ENCODE data around the gene ZNF654. TPM values are rescaled to one million over a fixed set of nuclear protein-coding genes. Genes with fewer than 3 reads are reported as not detected.

The ZNF654 gene
- total and polyA plus RNA-seq, 2 experiments from 2014 or later: 14.3 to 15.8 TPM

GRCh38 chr3:88147261-88147660 lies 88.2 kb downstream of the ZNF654 start:
- Histone ChIP-seq H3K9ac (no peak overlapping the region), H3K4me3 (no peak overlapping the region), H3K27me3 (replicated peaks; ENCODE audit: insufficient read depth) (no peaks in the 10 kb centered on the region), H3K27ac (no peak overlapping the region), H3K79me2 (ENCODE audit: insufficient read depth) (peaks cover 51% of the 10 kb centered on the region), H3K9me3 (ENCODE audit: low read depth) (no peaks in the 10 kb centered on the region), H2AFZ (no peak overlapping the region), H3K9me2 (ENCODE audit: insufficient read depth) (no peaks in the 10 kb centered on the region), H3K36me3 (ENCODE audit: low read depth) (0 out of 2 replicates have a peak, but pooled peaks cover 8% of the 10 kb centered on the region), H3F3A (ENCODE audit: insufficient read depth) (peaks cover 28% of the 10 kb centered on the region), H3K4me1 (ENCODE audit: insufficient read depth) (peaks cover 20% of the 10 kb centered on the region), H3K4me2 (ENCODE audit: unreplicated experiment) (no peak overlapping the region), H4K20me1 (ENCODE audit: insufficient read depth) (no peaks in the 10 kb centered on the region)
- TF ChIP-seq EZH2phosphoT487 (IDR thresholded peaks at IDR 0.05; ENCODE audit: insufficient read depth, low read depth): no peak
- TF ChIP-seq EZH2 (IDR thresholded peaks at IDR 0.05; ENCODE audit: insufficient read depth, poor library complexity, severe bottlenecking): no peak
- no peak for DNase-seq
- in situ Hi-C loops (cut with MboI): no loop called here

GRCh38 chr3:88148651-88149050 lies 89.6 kb downstream of the ZNF654 start:
- peaks cover 20% of the 10 kb centered on the region; the same call in 1 of the 2 replicates for H3F3A ChIP-seq (ENCODE audit: insufficient read depth)
- no peak for DNase-seq
- peak overlapping the region; percentile 86 for H3K27ac ChIP-seq
- peak overlapping the region; percentile 99 for H3K4me3 ChIP-seq
- H3K4me1 ChIP-seq (ENCODE audit: insufficient read depth): peaks cover 13% of the 10 kb centered on the region
- no peaks in the 10 kb centered on the region for H3K9me3 ChIP-seq (ENCODE audit: low read depth)
- peak overlapping the region; percentile 100 for H3K4me2 ChIP-seq (ENCODE audit: unreplicated experiment)
- 0 out of 2 replicates have a peak, but pooled peaks cover 3% of the 10 kb centered on the region for H3K36me3 ChIP-seq (ENCODE audit: low read depth)
- H3K9ac ChIP-seq: peak overlapping the region; percentile 96
- TF ChIP-seq EZH2phosphoT487 (IDR thresholded peaks at IDR 0.05; ENCODE audit: insufficient read depth, low read depth) (no peak), EZH2 (IDR thresholded peaks at IDR 0.05; ENCODE audit: insufficient read depth, poor library complexity, severe bottlenecking) (no peak)
- in situ Hi-C loops (cut with MboI): no loop called here
- no peaks in the 10 kb centered on the region for H4K20me1 ChIP-seq (ENCODE audit: insufficient read depth)
- no peaks in the 10 kb centered on the region for H3K27me3 ChIP-seq (replicated peaks; ENCODE audit: insufficient read depth)
- peaks cover 57% of the 10 kb centered on the region for H3K79me2 ChIP-seq (ENCODE audit: insufficient read depth)
- peak overlapping the region; percentile 97 for H2AFZ ChIP-seq
- WGBS, 2 experiments (ENCODE audit: low coverage in 1 of 2, low lambda C conversion rate in 2 of 2, missing lambda C conversion rate in 2 of 2): 67 to 69% methylated on average over 17 of the region's 17 CpGs
- H3K9me2 ChIP-seq (ENCODE audit: insufficient read depth): no peaks in the 10 kb centered on the region

- H3K27ac ChIP-seq: peak overlapping the region; percentile 86
- H3K9me3 ChIP-seq (ENCODE audit: low read depth): no peaks in the 10 kb centered on the region
- peak; percentile 68 for DNase-seq
- peaks cover 20% of the 10 kb centered on the region; the same call in 1 of the 2 replicates for H3F3A ChIP-seq (ENCODE audit: insufficient read depth)
- H3K79me2 ChIP-seq (ENCODE audit: insufficient read depth): peaks cover 58% of the 10 kb centered on the region
- peak overlapping the region; percentile 96 for H3K9ac ChIP-seq
- H3K4me1 ChIP-seq (ENCODE audit: insufficient read depth): peaks cover 13% of the 10 kb centered on the region
- TF ChIP-seq EZH2phosphoT487 (IDR thresholded peaks at IDR 0.05; ENCODE audit: insufficient read depth, low read depth): no peak
- TF ChIP-seq EZH2 (IDR thresholded peaks at IDR 0.05; ENCODE audit: insufficient read depth, poor library complexity, severe bottlenecking): no peak
- in situ Hi-C loops (cut with MboI): no loop called here
- peak overlapping the region; percentile 97 for H2AFZ ChIP-seq
- 1% methylated on average over 16 of the region's 16 CpGs for WGBS, 2 experiments (ENCODE audit: low coverage in 1 of 2, low lambda C conversion rate in 2 of 2, missing lambda C conversion rate in 2 of 2)
- H3K4me2 ChIP-seq (ENCODE audit: unreplicated experiment): peak overlapping the region; percentile 100
- H3K36me3 ChIP-seq (ENCODE audit: low read depth): 0 out of 2 replicates have a peak, but pooled peaks cover 4% of the 10 kb centered on the region
- no peaks in the 10 kb centered on the region for H4K20me1 ChIP-seq (ENCODE audit: insufficient read depth)
- H3K4me3 ChIP-seq: peak overlapping the region; percentile 99
- H3K9me2 ChIP-seq (ENCODE audit: insufficient read depth): no peaks in the 10 kb centered on the region
- no peaks in the 10 kb centered on the region for H3K27me3 ChIP-seq (replicated peaks; ENCODE audit: insufficient read depth)
Observed at GRCh38 chr3:88149101-88149508, 90.0 kb downstream of the ZNF654 start.

- TF ChIP-seq EZH2 (IDR thresholded peaks at IDR 0.05; ENCODE audit: insufficient read depth, poor library complexity, severe bottlenecking): no peak
- no peak for TF ChIP-seq EZH2phosphoT487 (IDR thresholded peaks at IDR 0.05; ENCODE audit: insufficient read depth, low read depth)
- in situ Hi-C loops (cut with MboI): no loop called here
Observed at GRCh38 chr3:88149509-88150362, 90.7 kb downstream of the ZNF654 start, which contains the start of gene C3orf38. Gene C3orf38 (plus strand): TSS chr3:88149959. CDS start chr3:88150053, 94 bp downstream.

More at GRCh38 chr3:88149509-88150362, 90.7 kb downstream of the ZNF654 start, which contains the start of gene C3orf38:
- Histone ChIP-seq H3F3A (ENCODE audit: insufficient read depth) (peaks cover 15% of the 10 kb centered on the region; the same call in 1 of the 2 replicates), H3K9me3 (ENCODE audit: low read depth) (no peaks in the 10 kb centered on the region), H2AFZ (peak within 1 kb of the TSS; percentile 97), H3K4me3 (peak within 1 kb of the TSS; percentile 99), H4K20me1 (ENCODE audit: insufficient read depth) (no peaks in the 10 kb centered on the region), H3K36me3 (ENCODE audit: low read depth) (peaks cover 7% of the 10 kb centered on the region; the same call in 1 of the 2 replicates), H3K9me2 (ENCODE audit: insufficient read depth) (no peaks in the 10 kb centered on the region), H3K27ac (peak within 1 kb of the TSS; percentile 86), H3K79me2 (ENCODE audit: insufficient read depth) (peaks cover 65% of the 10 kb centered on the region), H3K9ac (peak within 1 kb of the TSS; percentile 96), H3K4me1 (ENCODE audit: insufficient read depth) (peaks cover 13% of the 10 kb centered on the region), H3K4me2 (ENCODE audit: unreplicated experiment) (peak within 1 kb of the TSS; percentile 100), H3K27me3 (replicated peaks; ENCODE audit: insufficient read depth) (no peaks in the 10 kb centered on the region)
- 1 to 2% methylated on average over 53 to 57 of the region's 57 CpGs for WGBS, 2 experiments (ENCODE audit: low coverage in 1 of 2, low lambda C conversion rate in 2 of 2, missing lambda C conversion rate in 2 of 2)
- peak; percentile 97 for DNase-seq

Measured in GM23248 (cell line).